ENCODE data around the gene FGD3.

FGD3 gene

GRCh38 chr9:92954049-92954861 lies 6.9 kb downstream of the FGD3 start:
- no peak for DNase-seq (ENCODE audit: low spot score)

DNA sequence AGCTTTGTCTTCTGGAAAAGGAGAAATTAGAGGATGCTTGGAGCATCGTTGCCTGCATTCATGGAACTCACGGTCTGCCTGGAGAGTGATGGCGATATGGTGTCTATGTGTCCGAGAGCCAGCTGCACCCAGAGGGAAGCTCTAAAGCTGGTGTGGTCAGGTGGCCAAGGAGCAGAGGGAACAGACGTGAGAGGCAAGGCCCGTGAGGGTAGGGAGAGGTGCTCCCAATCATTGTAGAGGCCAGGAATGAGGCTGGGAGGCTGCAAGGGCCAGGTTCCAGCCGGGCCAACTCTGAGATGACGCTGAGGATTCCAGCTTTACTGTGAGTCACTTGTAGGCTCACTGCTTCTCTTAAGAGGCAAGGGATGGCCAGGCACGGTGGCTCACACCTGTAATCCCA lies 7.6 kb downstream of the FGD3 start:
- no peak for DNase-seq (ENCODE audit: low spot score)

- DNase-seq (ENCODE audit: low spot score) = no peak
These were observed 13.4 kb downstream of the FGD3 start for GRCh38 chr9:92960561-92961290.

GRCh38 chr9:92961627-92962302 lies 14.4 kb downstream of the FGD3 start:
- DNase-seq (ENCODE audit: low spot score) = no peak

GRCh38 chr9:92962303-92962649 lies 15.0 kb downstream of the FGD3 start:
- DNase-seq (ENCODE audit: low spot score) = no peak

DNA sequence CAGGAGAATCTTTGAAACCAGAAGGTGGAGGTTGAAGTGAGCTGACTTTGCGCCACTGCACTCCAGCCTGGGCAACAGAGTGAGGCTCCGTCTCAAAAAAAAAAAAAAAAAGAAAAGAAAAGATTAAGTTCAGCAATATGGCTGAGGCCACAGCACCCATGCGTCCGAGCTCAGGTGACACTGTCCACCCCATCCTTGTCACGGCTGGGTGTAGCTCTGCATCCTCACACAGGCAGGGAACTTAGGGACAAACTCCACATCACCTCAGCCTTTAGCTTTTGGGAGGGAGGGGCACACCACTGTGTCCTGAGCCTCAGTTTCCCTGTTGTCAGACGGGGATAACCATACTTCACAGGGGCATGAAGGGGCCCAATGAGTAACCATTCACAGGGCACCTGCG lies 15.5 kb downstream of the FGD3 start:
- DNase-seq (ENCODE audit: low spot score) = no peak

- no peak for DNase-seq (ENCODE audit: low spot score)
These were observed 16.7 kb downstream of the FGD3 start for GRCh38 chr9:92963831-92964606.

DNA sequence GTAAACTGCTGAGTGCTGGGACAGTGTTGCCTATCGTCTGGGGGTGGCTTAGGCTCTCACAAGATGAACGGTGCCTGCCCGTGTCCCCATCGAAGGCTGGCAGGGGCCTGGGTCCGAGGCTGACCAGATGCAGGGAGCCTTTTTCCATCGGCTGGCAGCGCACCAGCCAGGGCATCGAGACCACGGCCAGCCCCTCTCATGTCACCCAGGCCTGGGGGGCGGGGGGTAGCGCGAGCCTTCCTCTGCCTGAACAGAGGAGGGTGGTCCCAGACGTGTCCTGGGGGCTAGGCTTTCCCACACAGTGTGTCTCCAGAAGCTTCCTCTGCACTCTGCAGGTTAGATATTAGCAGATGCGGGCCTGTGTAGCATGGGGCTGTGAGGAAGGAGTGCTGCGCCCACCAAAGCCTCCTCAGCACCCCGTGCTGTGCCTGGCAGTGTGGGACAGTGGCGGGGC lies 17.3 kb downstream of the FGD3 start:
- DNase-seq (ENCODE audit: low spot score) = no peak

- DNase-seq (ENCODE audit: low spot score) = no peak
These were observed 17.9 kb downstream of the FGD3 start for GRCh38 chr9:92965061-92965758.

GRCh38 chr9:92965759-92966517 lies 18.6 kb downstream of the FGD3 start:
- DNase-seq (ENCODE audit: low spot score) = no peak

DNA sequence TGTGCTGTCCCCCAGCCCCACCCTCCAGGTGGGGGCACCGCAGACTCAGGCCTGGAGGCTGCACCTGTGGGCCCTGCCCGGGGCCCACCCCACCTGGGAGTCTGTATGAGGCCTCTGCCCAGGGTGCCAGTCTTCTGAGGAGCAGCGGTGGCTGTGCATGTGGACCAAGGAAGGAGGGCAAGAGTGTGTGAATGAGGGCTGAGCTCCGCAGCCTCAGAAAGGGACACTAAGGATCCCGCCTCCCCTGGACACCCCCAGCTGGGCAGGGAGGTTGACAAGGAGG lies 19.1 kb downstream of the FGD3 start:
- DNase-seq (ENCODE audit: low spot score) = no peak

DNA sequence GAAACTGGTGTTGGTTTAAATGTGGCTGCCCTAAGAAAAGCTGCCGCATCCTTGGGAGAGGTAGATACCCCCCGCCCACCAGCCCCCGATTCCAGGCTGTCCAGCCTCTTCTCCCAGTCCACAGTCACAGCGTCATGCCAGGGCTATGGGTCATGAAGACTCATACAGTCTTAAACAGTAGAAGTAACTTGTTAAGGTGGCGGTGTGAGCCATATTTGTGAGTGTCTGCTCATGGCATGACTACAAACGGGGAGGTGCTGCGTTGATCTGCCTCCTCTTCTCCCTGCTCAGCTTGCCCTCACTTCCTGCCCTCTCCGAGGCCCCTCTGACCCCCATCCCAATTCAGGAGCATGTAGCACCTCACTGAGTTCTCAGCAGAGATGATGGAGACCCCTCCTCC lies 20.8 kb downstream of the FGD3 start:
- no peak for DNase-seq (ENCODE audit: low spot score)

DNA sequence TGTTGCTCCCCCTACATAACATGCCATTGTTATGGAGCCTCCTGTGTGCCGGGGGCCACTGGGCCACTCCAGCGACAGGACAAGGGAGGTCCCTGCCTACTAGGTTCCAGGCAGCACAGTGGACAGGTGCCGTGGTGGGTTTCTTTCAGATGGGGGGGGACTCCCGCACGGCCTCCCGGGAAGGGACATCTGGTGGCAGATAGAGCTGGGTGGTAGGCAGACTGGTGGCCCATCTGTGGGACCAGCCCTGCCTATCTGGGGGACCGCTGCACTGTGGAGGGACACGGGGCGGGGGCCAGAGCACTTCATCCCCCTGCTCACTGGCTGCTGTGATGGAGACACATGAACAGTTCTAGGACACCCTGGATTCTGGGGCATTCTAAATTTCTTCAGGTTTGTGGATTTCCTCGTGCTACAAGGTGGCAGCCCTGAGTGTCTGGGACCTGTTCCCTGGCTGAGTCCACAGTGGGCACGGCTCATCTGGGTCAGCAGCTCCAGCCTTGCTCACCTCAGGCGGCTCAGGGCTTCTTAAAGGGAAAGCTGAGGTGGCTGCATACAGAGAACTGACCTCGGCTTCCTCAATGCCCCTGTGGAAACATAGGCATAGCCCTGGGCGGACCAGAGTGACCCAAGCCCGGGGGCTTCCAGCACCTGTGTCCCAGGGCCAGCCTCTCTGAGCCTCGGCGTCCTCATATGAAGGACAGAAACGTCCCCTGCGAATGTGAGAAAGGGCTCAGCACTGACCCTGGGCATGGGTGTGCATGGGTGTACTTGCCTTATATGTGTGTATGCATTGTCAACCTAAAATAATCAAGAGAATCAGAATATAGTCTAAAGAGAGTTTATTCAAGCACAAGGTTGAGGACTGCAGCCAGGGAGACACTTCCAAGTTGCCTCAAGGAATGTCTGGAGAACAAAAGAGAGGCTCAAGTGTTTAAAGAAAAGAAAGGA lies 22.5 kb downstream of the FGD3 start:
- DNase-seq (ENCODE audit: low spot score) = no peak

GRCh38 chr9:92970467-92970923 lies 23.2 kb downstream of the FGD3 start:
- DNase-seq (ENCODE audit: low spot score) = no peak

DNA sequence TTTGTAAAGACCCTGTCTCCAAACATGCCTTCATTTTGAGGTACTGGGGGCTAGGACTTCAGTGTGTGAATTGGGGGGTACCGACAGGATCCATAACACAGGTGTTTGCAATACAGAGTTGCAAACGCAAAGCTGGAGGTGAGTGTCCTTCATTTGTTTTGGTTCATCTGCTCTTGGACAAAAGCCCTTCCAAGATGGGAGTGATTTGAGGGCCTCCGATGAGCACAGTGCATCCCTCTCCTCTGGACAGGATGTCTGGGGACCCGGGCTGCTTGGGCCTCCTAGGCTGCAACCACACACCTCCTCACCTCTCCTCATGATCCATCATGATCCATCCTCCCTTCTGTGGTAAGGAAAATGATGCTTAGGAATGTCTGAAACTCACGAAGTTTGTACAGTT lies 23.8 kb downstream of the FGD3 start:
- no peak for DNase-seq (ENCODE audit: low spot score)

- DNase-seq (ENCODE audit: low spot score) = no peak
These were observed 24.5 kb downstream of the FGD3 start for GRCh38 chr9:92971776-92972175.

DNA sequence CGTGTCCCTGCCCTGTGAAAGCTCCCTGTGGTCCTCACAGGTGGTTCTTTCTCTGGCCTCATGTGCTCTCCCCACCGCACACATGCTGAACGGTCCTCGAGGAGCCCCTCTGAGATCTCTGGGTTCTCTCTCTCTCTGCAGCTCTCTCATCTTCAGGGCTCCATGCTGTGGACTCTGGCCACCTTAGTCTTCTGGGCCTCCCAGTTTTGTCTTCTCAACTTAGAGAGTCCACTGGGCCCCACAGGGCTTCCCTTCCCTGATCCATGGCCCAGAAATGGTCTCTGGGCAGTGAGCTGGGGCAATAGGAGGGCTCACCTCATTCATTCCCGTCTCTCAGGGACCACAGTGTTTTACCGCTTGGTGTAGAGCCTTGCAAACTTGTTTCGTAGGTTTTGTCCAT lies 26.4 kb downstream of the FGD3 start:
- DNase-seq (ENCODE audit: low spot score) = no peak

DNA sequence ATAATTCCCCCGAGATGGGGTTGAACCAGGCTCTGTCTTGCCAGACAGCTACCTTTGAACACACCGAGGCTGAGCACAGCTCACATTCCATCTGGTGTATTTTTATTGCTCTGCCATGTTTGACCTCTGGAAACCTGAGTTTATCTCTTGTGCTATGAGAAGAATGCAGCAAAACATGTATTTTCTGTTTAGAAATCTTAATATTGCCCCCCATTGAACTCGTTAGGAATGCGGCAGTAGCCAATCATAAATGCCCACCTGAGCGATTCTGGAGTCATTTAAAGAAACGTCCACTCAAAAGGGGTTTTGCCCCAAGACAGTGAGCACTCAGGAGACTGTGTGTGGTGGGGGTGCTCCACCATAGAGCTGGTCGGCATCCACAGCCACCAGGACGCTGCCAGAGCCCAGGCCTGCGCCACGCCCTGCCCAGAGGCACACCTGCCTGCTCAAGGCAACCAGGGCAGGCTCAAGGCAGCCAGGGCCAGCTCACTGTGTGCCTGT lies 26.9 kb downstream of the FGD3 start:
- no peak for DNase-seq (ENCODE audit: low spot score)

All from GM03348 (cell line).